Aorta (tissue), 5 donors: ENCODE measurements around the gene LHX2. TPM values are rescaled to one million over a fixed set of nuclear protein-coding genes. Genes with fewer than 3 reads are reported as not detected.

Source experiments
- ATAC-seq: fragments of 200-7000 bp; cut with Tn5 transposase; one replicate; pipeline ENCODE4 v1.9.1; 2022; ENCODE audit warnings: moderate library complexity; ENCODE audit not compliant: low FRiP score
- DNase-seq, 2 donors: peaks; one replicate each; pipeline ENCODE4 v3.0.0-alpha.2; 2020
- H3K27ac ChIP-seq, 2 donors: one replicate each; pipeline ENCODE4 v1.5.1; 2013; ENCODE audit warnings: low read length in 2 of 2, mild to moderate bottlenecking in 2 of 2, moderate library complexity in 2 of 2, control low read depth in 1 of 2, inconsistent platforms in 1 of 2, low read depth in 1 of 2
- H3K27me3 ChIP-seq, 2 donors: one replicate each; pipeline ENCODE4 v1.6.1; 2013; ENCODE audit warnings: control low read depth in 1 of 2, low read length in 1 of 2, mild to moderate bottlenecking in 1 of 2, moderate library complexity in 1 of 2; ENCODE audit not compliant: insufficient read depth in 2 of 2, control insufficient read depth in 1 of 2
- H3K36me3 ChIP-seq, 2 donors: one replicate each; pipeline ENCODE4 v1.6.1; 2013; ENCODE audit warnings: control low read depth in 1 of 2, low read length in 1 of 2, mild to moderate bottlenecking in 1 of 2; ENCODE audit not compliant: insufficient read depth in 2 of 2, control insufficient read depth in 1 of 2
- H3K4me1 ChIP-seq, 2 donors: one replicate each; pipeline ENCODE4 v1.6.1; 2013; ENCODE audit warnings: low read length in 2 of 2, control low read depth in 1 of 2, mild to moderate bottlenecking in 1 of 2, moderate library complexity in 1 of 2; ENCODE audit not compliant: insufficient read depth in 2 of 2, control insufficient read depth in 1 of 2
- H3K4me3 ChIP-seq, 2 donors: one replicate each; pipeline ENCODE4 v1.5.1; 2013; ENCODE audit warnings: low read length in 2 of 2, control low read depth in 1 of 2, mild to moderate bottlenecking in 1 of 2
- H3K9me3 ChIP-seq: one replicate; pipeline ENCODE4 v1.6.1; 2013; ENCODE audit warnings: mild to moderate bottlenecking, low read length; ENCODE audit not compliant: control insufficient read depth
- WGBS, 2 donors: extraction: QIAGEN DNeasy Blood & Tissue Kit; methylation state at CpG; one replicate each; pipeline ENCODE4 v1.1.7; 2013; 5-methylcytosine and 5-hydroxymethylcytosine counted together
- intact Hi-C, 2 donors: fragments of 100-400 bp; cut with DNase I; formaldehyde crosslinking; loops; one replicate each; pipeline versions ENCODE4 v1.14.2 to v1.15.0; 2022
- polyA plus RNA-seq, 2 donors: library from polyadenylated mRNA; stranded (reverse); fragments of 200-250 nt; gene quantifications; one replicate each; pipeline ENCODE4 v1.2.3, GENCODE V29; 2013
- total RNA-seq, 2 donors: library from RNA; stranded (reverse); fragmentation: NEBNext Ultra II Directional; extraction: Animal tissue kit (Norgen Biotek cat#: 25700); gene quantifications; one replicate each; pipeline ENCODE4 v1.2.1, GENCODE V29; 2021
- donor health status: healthy with polysubstance abuse.
- donor health status: Bipolar disorder and iron deficiency.
- donor health status: DM: no; HTN: no; CAD: no.
- donor health status: DM: no; HTN: no; CAD: no.
- donor health status: DM: yes; HTN: yes; CAD: no.

Gene LHX2
- total and polyA plus RNA-seq, 4 donors = 0.26 to 0.38 TPM; not detected in 2

DNA sequence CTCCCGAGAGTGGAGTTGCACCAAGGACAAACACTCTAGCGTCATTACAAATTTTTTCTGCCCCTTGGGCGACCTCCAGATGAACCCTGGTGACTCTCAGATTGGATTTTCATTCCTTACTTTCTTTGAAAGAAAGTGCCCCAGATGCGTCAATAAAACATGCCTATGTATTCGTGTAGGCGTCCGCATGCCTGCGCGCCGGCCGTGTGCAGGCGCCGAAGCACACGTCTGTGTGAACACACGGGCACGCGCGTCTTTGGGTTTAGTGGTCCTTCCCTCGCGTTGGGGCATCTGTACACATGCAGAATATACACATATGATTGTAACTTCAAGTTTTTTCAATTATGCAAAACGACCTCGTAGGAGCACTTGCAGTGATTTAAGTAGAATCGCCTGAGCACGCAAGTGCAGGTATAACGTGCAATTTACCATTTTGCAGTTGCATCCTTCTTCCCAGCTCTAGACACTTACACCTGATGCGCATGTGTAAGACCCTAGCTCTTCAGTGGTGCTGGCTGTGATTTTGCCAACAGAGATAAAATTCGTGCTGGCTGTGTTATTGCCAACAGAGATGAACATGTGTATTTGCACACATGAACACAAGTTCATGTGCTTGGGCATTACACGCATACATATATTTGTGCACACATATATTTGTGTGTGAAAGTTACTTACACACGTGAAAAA, 1.9 kb upstream of the LHX2 start:
- Histone ChIP-seq H3K9me3 (no peaks in the 10 kb centered on the region), H3K4me1 (no peaks in the 10 kb centered on the region), H3K27ac (no peak overlapping the region), H3K36me3 (no peaks in the 10 kb centered on the region), H3K27me3 (peaks cover 0 to 1% of the 10 kb centered on the region in 2 donors), H3K4me3 (no peak overlapping the region)
- DNase-seq (peak in 1 of 2 donors; percentile 47), ATAC-seq (no peak)
- 10 to 11% methylated on average over 29 of the region's 29 CpGs for WGBS, 2 donors
- intact Hi-C loops = no loop called here

GRCh38 chr9:124010303-124010664, 1.3 kb upstream of the LHX2 start:
- Histone ChIP-seq H3K27ac (no peak overlapping the region), H3K9me3 (no peaks in the 10 kb centered on the region), H3K36me3 (no peaks in the 10 kb centered on the region), H3K4me3 (no peak overlapping the region), H3K27me3 (peaks cover 0 to 1% of the 10 kb centered on the region in 2 donors), H3K4me1 (no peaks in the 10 kb centered on the region)
- DNase-seq = peak in 1 of 2 donors; percentile 30
- 18 to 21% methylated on average over 9 of the region's 9 CpGs for WGBS, 2 donors
- intact Hi-C loops = no loop called here
- no peak for ATAC-seq

DNA sequence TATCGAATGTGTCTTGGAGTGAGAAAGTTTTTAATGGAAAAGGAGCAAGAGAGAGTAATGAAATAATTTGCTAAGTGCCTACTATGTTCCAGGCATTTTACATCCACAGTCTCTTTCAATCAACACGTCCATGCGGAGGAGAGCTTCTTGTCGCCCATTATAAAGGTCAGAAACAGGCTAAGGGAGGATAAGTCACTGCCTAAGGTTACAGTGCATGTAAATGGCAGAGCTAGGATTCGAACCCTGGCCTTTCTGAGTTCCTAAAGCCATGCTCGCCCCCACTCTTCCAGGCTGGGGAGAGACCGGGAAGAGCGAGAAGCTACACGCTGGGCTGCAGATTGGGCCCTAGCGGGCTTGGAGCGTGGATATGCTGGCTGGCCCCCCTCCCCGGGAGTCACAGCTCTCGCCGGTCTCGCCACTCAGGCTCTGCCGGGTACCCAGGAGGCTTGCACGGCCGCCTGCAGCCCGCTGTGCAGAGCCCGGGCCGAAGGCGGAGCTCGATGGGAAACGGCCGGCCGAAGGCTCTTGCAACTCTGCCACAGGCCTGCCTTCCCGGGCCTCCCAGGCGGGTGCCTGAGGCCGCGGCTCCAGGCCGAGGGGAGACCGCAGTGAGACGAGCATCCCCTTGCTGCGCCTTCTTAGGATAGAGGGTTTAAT, 775 bp upstream of the LHX2 start:
- ATAC-seq = peak; percentile 20
- no peaks in the 10 kb centered on the region for H3K4me1 ChIP-seq
- peak in 1 of 2 donors; percentile 72 for DNase-seq
- H3K9me3 ChIP-seq = no peaks in the 10 kb centered on the region
- 1 to 3% methylated on average over 33 to 34 of the region's 34 CpGs for WGBS, 2 donors
- intact Hi-C loops = no loop called here
- H3K36me3 ChIP-seq = no peaks in the 10 kb centered on the region
- peaks cover 0 to 1% of the 10 kb centered on the region in 2 donors for H3K27me3 ChIP-seq
- H3K27ac ChIP-seq = no peak overlapping the region
- no peak overlapping the region for H3K4me3 ChIP-seq

DNA sequence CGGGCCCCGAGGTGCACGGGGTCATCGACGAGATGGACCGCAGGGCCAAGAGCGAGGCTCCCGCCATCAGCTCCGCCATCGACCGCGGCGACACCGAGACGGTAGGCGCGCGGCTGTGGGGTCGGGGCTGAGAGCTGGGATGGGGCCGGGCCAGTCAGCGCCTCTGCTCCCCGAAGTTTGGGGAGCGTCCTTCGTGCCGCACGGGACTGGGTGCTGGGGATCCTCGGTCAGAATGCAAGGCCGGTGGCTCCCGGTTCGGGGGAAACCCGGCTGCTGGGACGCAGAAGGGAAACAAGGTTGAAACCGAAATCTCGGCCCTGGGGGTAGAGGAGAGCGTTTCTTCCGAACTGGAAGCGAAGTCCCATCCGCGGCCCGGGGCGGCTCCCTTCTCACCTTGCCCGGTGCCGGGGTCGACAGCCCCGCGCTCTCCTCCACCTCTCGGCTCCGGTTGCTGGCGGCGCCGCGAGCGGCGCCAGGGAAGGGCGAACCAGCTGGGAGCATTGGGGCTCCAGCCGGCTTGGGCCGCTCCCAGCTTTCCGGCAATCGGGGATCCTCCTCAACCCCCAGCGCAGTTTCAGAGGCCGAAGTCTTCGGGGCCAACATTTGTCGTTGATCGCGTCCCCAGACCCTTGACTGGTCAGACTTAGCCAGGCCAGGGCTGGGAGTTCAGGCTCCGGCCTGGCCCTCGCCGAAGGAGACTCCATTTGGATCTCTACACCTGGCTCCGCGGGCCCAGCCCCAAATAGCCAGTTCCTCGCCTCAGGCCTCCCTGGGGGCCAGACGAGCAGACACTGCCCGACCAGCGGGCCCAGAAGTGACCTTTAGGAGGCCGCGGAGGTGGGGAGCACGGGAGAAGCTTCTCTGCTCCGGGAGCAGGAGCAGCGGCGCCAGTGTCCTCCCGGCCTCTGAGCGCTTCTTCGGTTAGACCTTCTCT, 1.1 kb downstream of the LHX2 start:
- no peaks in the 10 kb centered on the region for H3K4me1 ChIP-seq
- ATAC-seq = no peak

GRCh38 chr9:124013309-124014210, 2.0 kb downstream of the LHX2 start:
- intact Hi-C loops = no loop called here
- H3K4me1 ChIP-seq = no peaks in the 10 kb centered on the region
- H3K4me3 ChIP-seq = no peak overlapping the region
- H3K27me3 ChIP-seq = peaks cover 0 to 1% of the 10 kb centered on the region in 2 donors
- H3K27ac ChIP-seq = no peak overlapping the region
- H3K9me3 ChIP-seq = no peaks in the 10 kb centered on the region
- ATAC-seq (no peak), DNase-seq (peak in 1 of 2 donors; percentile 69)
- whole genome bisulfite sequencing, 2 donors = 14% methylated on average over 39 to 40 of the region's 40 CpGs
- no peaks in the 10 kb centered on the region for H3K36me3 ChIP-seq

More for the DNA sequence above, 1.1 kb downstream of the LHX2 start:
- WGBS, 2 donors = 11 to 14% methylated on average over 66 to 83 of the region's 83 CpGs
- Histone ChIP-seq H3K27me3 (peaks cover 0 to 1% of the 10 kb centered on the region in 2 donors), H3K4me3 (no peak overlapping the region), H3K36me3 (no peaks in the 10 kb centered on the region), H3K9me3 (no peaks in the 10 kb centered on the region), H3K27ac (no peak overlapping the region)
- DNase-seq = peak in 1 of 2 donors; percentile 76
- intact Hi-C loops = no loop called here

GRCh38 chr9:124014211-124014955, 2.8 kb downstream of the LHX2 start:
- no peaks in the 10 kb centered on the region for H3K4me1 ChIP-seq

DNA sequence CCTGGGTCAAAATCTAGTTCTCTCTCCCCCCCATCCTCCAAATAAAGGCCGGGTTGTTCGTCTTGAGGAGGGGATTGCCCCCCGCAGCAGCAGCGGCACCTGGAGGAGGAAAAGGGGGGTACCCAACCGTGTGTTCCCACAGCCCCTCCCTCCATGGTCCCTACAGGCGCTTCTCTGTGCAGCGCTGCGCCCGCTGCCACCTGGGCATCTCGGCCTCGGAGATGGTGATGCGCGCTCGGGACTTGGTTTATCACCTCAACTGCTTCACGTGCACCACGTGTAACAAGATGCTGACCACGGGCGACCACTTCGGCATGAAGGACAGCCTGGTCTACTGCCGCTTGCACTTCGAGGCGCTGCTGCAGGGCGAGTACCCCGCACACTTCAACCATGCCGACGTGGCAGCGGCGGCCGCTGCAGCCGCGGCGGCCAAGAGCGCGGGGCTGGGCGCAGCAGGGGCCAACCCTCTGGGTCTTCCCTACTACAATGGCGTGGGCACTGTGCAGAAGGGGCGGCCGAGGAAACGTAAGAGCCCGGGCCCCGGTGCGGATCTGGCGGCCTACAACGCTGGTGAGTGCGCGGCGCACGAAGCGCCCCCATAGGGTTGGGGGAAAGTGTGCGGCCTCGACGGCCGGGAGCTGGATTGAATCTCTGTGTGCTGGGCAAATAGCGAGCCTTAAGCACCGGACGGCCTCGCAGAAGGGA, 3.5 kb downstream of the LHX2 start:
- no peak overlapping the region for H3K4me3 ChIP-seq
- no peak for ATAC-seq
- 11% methylated on average over 54 to 57 of the region's 57 CpGs for WGBS, 2 donors
- no peak overlapping the region for H3K27ac ChIP-seq
- H3K36me3 ChIP-seq = no peaks in the 10 kb centered on the region
- H3K9me3 ChIP-seq = no peaks in the 10 kb centered on the region
- peak in 1 of 2 donors; percentile 68 for DNase-seq
- no peaks in the 10 kb centered on the region for H3K27me3 ChIP-seq
- H3K4me1 ChIP-seq = no peaks in the 10 kb centered on the region
- intact Hi-C loops = no loop called here

More at GRCh38 chr9:124014211-124014955, 2.8 kb downstream of the LHX2 start:
- DNase-seq (no peak), ATAC-seq (no peak)
- Histone ChIP-seq H3K9me3 (no peaks in the 10 kb centered on the region), H3K36me3 (no peaks in the 10 kb centered on the region), H3K4me3 (no peak overlapping the region), H3K27me3 (peaks cover 0 to 1% of the 10 kb centered on the region in 2 donors), H3K27ac (no peak overlapping the region)
- intact Hi-C loops = no loop called here
- 32 to 35% methylated on average over 8 of the region's 8 CpGs for WGBS, 2 donors
